HG02571 (cell line): Measurements from ENCODE around the gene AP3S2.
A peak's percentile ranks its signal among the peaks of the same experiment; 100 is the strongest.
"Not testable (repeated sequence)": the region's sequence is repeated elsewhere in the genome, so short reads cannot be mapped to it uniquely, and the experiment has no call there.

ENCODE experiments used
- ATAC-seq: cut with Tn5 transposase; IDR thresholded peaks from one replicate; pipeline ENCODE4 v1.9.1; 2021; ENCODE audit warnings: mild to moderate bottlenecking, moderate library complexity; ENCODE audit not compliant: unreplicated experiment

The AP3S2 gene

GRCh38 chr15:89893696-89894447 lies at the start of gene AP3S2:
TSS of gene AP3S2 (minus strand) at chr15:89893994. CDS start at chr15:89893949, 45 bp downstream.
- ATAC-seq, result peak; percentile 84

- ATAC-seq, result no peak
Measured at GRCh38 chr15:89939910-89940309, 46.1 kb upstream of the AP3S2 start.

GRCh38 chr15:89939377-89939776 lies 45.6 kb upstream of the AP3S2 start:
- not testable (repeated sequence) for ATAC-seq

GRCh38 chr15:89937365-89938350 lies 43.9 kb upstream of the AP3S2 start:
- no peak for ATAC-seq

GRCh38 chr15:89936786-89937265 lies 43.0 kb upstream of the AP3S2 start:
- ATAC-seq, result no peak

- no peak for ATAC-seq
Measured at GRCh38 chr15:89936051-89936785, 42.4 kb upstream of the AP3S2 start.

GRCh38 chr15:89932880-89933279 lies 39.1 kb upstream of the AP3S2 start:
- no peak for ATAC-seq

GRCh38 chr15:89928421-89928820 lies 34.6 kb upstream of the AP3S2 start:
- no peak for ATAC-seq

- no peak for ATAC-seq
Measured at GRCh38 chr15:89926158-89926557, 32.4 kb upstream of the AP3S2 start.

- ATAC-seq, result no peak
Measured at GRCh38 chr15:89917442-89918101, 23.8 kb upstream of the AP3S2 start.

- no peak for ATAC-seq
Measured at GRCh38 chr15:89916660-89917059, 22.9 kb upstream of the AP3S2 start.

- ATAC-seq, result no peak
Measured at GRCh38 chr15:89912674-89913396, 19.0 kb upstream of the AP3S2 start, which contains the start of gene ARPIN. TSS of gene ARPIN (minus strand) at chr15:89912952. CDS start at chr15:89912835, 117 bp downstream.

GRCh38 chr15:89912145-89912673 lies 18.4 kb upstream of the AP3S2 start:
- no peak for ATAC-seq

- ATAC-seq, result no peak
Measured at GRCh38 chr15:89910891-89911626, 17.3 kb upstream of the AP3S2 start.

GRCh38 chr15:89909611-89910010 lies 15.8 kb upstream of the AP3S2 start:
- ATAC-seq, result no peak

GRCh38 chr15:89908226-89908625 lies 14.4 kb upstream of the AP3S2 start:
- ATAC-seq, result no peak

- ATAC-seq, result no peak
Measured at GRCh38 chr15:89907289-89907688, 13.5 kb upstream of the AP3S2 start.

GRCh38 chr15:89905846-89906378 lies 12.1 kb upstream of the AP3S2 start:
- ATAC-seq, result no peak
